Hematopoietic multipotent progenitor cell treated with erythropoietin and hydrocortisone succinate and interleukin-3 and kit ligand, for 17 days (in vitro differentiated cells): ENCODE data around the gene GJD3.
"Not testable (repeated sequence)": the region's sequence is repeated elsewhere in the genome, so short reads cannot be mapped to it uniquely, and the experiment has no call there.

Source experiments
- DNase-seq: peaks from one replicate; pipeline ENCODE4 v3.0.0-alpha.2; 2015; ENCODE audit warnings: low spot score

The GJD3 gene

DNA sequence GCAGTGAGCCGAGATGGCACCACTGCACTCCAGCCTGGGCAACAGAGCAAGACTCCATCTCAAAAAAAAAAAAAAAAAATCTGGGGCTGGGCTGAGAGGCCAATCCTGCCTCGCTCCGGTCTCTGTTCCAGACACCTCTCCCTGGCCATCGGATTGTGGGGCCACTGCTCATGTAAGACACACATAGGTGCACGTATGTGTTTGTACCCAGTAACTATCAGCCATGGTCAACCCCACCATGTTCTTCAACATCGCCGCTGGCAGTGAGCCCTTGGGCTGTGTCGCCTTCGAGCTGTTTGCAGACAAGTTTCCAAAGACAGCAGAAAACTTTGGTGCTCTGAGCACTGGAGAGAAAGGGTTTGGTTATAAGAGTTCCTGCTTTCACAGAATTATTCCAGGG is 3.2 kb upstream of the GJD3 start:
- DNase-seq, result not testable (repeated sequence)

- DNase-seq, result no peak
These were observed 2.5 kb upstream of the GJD3 start for GRCh38 chr17:40366861-40367518.

DNA sequence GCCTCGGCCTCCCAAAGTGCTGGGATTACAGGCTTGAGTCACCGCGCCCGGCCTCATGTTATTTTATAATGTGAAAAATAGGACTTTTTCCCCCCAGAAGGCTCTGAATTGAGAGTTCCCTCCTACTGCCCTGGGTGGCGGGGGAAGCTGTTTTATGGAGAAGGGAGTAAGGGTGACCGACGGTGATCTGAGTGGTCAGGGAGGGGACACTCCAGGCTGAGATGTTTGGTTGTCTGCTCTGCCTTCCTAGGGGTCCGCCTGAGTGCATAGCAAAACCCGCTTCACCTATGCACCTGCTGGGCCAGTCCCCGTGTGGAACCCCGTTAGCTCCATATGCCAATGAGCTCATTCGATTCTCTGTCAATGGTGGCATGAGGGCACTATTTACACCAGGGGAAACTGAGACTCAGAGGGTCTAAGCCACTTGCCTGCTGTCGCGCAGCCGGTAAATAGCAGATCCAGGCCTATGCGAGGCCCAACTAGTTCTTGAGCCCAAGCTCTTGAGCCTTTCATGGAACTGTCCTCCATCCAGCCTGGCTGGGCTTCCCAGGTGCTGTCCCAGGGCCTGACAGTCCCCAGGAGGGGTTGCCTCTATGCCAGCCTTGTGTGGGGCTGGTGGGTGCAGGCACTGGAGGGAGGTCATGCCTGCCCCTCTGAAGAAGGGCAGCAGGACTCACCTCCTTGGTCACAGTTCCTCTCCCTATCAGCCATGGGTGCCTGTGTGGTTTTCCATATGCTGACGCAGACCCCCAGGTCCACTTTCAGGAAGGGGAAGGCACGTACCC is 1.7 kb upstream of the GJD3 start:
- DNase-seq, result no peak

DNA sequence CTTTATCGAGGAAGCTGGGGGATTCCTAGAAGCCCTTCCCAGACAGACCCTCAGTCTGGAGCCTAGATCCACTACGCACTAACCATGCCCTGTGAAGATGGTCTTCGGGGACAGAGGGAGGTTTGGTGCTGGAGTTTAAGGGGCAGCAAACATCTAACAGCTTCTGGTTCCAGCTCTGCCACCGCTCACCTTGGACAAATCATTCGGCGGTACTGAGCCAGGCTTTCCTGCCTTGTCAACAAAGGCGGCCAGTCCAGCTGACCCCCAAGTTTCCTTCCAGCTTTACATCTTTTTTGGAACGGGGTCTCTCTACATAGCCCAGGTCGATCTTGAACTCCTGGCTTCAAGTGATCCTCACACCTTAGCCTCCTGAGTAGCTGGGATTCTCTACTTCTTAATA is 369 bp upstream of the GJD3 start:
- DNase-seq, result no peak

DNA sequence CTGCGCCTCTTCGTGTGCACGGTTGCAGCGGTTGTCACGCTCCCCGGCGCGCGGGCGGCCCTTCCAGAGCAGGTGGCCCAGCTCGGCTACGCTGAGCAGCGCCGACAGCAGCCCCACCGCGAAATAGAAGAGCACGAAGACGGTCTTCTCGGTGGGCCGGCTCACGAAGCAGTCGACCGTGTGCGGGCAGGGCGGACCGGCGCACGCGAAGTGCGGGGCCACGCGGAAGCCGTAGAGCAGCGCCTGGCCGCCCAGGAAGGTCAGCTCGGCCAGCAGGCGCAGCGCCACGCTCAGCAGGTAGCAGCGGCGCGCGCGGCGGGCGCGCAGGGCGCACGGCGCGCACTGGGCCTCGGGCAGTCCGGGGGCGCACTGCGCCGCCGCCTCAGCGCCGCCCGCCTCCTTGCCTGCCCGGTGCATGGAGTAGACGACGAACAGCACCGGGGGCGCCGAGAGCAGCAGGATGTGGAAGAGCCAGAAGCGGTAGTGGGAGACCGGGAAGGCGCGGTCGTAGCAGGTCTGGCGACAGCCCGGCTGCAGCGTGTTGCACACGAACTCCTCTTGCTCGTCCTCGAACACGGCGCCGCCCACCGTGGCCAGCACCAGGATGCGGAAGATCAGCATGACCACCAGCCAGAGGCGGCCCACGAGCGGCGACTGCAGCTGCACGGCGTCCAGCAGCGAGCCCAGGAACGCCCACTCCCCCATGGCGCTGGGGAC is 1.3 kb downstream of the GJD3 start:
- DNase-seq, result no peak

DNA sequence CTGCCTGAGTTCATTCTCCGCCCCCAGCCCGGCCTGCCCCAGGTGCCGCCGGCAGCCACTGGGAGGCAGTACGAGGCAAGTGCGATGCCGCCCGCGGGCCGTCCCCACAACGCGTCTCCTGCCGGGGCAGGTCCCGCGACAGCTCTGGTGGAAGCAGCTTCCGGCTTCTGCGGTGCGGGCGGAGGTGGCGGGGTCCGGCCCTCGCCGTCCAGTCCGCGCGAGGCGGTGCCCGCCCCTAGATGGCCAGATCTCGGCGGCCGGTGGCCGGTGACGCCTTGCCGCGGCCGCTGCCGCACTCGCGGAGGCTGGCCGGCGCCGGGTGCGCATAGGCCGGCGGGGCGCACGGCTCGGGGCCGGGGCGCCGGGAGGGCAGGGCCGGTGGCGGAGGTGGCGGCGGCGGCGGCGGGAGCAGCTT is 1.8 kb downstream of the GJD3 start:
- DNase-seq, result no peak

GRCh38 chr17:40361925-40362695 is 2.4 kb downstream of the GJD3 start:
- no peak for DNase-seq

DNA sequence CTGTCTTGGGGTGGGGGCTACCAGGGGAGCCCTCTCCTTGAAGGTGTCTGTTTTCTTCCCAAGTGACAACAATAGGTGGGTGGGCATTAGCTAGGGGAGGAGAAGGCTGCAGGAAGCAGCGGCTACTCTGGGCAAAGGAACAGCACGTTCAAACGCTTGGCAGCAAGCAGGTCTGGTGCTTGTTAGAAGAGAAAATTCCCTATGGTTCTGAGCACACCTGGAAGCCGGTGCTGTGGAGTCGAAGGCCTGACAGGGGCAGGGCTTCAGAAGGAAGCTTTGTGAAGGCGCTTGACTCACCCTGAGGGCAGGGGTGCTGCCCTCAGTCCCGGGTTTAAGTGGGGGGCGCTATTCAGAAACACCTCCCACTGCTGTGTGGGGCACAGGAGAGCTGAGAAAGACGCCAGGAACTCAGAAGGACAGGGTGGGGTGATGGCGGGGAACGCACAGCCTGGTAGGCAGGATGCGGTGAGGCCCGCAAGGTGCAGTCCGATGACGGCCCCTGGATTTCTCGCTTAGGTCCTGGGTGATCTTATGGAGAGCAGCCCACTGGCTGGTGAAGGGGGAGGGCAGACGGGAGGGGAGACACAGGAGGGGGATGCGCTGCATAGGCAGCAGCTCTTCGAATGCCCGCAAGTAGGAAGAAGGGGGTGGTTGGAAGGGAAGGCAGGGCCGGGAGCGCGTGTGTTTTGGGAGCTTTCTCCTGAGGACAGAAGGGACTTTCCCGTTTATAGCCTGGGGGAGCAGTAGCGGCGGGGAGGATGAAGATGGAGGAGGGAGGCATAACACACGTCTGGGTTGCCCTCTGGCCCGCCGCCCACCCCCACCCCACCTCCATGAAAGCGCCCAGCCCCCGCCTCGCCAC is 3.2 kb downstream of the GJD3 start:
- DNase-seq, result no peak

- DNase-seq, result no peak
These were observed 4.4 kb downstream of the GJD3 start for GRCh38 chr17:40360091-40360490.

GRCh38 chr17:40358323-40359038 is 6.1 kb downstream of the GJD3 start:
- DNase-seq, result peak; percentile 85

DNA sequence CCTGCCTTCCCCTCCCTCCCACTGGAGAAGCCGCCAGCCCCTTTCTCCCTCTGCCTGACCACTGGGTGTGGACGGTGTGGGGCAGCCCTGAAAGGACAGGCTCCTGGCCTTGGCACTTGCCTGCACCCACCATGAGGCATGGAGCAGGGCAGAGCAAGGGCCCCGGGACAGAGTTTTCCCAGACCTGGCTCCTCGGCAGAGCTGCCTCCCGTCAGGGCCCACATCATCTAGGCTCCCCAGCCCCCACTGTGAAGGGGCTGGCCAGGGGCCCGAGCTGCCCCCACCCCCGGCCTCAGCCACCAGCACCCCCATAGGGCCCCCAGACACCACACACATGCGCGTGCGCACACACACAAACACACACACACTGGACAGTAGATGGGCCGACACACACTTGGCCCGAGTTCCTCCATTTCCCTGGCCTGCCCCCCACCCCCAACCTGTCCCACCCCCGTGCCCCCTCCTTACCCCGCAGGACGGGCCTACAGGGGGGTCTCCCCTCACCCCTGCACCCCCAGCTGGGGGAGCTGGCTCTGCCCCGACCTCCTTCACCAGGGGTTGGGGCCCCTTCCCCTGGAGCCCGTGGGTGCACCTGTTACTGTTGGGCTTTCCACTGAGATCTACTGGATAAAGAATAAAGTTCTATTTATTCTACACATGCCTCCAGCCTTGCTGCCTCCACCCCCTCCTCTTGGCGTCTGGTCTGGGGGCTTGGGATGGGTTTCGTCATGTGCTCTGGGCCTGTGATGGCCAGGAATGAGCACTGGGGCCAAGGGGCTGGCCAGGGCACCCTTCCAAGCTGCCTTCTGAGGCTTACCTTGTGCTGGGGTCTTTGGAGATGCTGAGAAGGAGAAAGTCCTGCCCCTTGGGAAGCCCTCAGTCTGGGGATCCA is 7.3 kb downstream of the GJD3 start:
- no peak for DNase-seq

DNA sequence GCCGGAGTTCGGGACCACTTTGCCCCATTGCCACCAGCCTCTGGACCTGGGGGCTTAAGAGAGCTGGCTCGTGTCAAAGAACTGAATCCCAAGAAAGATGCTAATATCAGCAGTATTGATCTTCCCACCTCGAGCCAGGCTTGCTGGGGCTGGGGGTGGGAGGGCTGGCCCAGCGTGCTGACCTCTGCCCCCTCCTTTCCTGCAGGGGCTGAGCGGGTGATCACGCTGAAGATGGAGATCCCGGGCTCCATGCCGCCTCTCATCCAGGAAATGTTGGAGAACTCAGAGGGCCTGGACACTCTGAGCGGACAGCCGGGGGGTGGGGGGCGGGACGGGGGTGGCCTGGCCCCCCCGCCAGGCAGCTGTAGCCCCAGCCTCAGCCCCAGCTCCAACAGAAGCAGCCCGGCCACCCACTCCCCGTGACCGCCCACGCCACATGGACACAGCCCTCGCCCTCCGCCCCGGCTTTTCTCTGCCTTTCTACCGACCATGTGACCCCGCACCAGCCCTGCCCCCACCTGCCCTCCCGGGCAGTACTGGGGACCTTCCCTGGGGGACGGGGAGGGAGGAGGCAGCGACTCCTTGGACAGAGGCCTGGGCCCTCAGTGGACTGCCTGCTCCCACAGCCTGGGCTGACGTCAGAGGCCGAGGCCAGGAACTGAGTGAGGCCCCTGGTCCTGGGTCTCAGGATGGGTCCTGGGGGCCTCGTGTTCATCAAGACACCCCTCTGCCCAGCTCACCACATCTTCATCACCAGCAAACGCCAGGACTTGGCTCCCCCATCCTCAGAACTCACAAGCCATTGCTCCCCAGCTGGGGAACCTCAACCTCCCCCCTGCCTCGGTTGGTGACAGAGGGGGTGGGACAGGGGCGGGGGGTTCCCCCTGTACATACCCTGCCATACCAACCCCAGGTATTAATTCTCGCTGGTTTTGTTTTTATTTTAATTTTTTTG is 8.5 kb downstream of the GJD3 start:
- DNase-seq, result no peak

DNA sequence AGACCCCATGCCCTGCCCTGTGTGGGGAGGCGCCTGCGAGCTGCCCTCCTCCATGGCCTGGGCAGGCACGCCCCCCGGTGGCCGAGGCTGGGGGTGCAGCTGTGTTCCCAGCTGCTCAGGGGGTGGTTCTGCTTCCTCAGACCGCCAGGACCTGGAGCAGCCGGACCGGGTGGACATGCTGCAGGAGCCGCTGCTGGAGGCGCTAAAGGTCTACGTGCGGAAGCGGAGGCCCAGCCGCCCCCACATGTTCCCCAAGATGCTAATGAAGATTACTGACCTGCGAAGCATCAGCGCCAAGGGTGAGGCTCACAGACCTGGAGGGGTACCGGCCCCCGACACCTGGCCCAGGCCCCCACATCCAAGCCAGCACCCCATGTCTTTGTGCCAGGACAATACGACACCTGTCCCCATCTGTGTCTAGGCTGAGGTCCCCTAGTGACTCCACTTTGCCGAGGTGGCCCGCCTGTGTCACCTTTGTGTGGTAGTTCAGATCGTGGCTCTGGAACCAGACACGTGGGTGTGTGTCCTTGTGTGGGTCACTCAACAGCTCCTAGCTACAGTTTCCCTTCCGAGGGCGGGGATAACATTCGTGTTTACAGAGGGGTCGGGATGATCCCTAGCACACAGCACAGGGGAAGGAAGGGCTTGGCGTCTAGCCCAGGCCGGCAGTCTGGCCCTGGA is 9.3 kb downstream of the GJD3 start:
- DNase-seq, result peak; percentile 71

- DNase-seq, result no peak
These were observed 10.1 kb downstream of the GJD3 start for GRCh38 chr17:40354221-40355122.

DNA sequence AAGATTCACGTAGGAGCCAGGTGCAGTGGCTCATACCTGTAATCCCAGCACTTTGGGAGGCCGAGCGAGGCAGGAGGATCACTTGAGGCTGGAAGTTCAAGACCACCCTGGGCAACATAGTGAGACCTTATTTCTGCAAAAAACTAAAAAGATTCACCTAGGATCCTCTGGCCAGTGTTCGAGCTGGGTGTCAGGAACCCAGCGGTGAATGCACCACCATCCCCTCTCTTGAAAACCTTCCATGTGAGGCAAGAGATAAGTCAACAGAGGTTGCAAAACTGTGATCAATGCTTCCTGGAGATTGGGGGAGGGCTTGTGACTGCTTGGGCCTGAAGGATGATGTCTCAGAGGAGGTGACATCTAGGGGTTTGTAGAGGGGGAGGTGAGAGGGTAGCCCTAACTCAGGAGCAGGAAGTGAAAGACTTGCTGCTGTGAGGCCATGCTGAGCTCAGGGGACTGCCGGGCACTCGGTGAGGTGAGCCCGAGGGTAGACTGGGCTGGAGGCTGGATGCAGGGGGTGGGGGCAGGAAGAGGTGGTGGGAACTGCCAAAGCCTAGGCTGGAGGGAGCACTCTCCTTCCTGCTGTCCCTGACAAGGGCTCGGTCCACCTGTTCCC is 11.7 kb downstream of the GJD3 start:
- DNase-seq, result no peak

GRCh38 chr17:40352237-40352778 is 12.2 kb downstream of the GJD3 start:
- DNase-seq, result no peak
